ENCODE measurements around the gene ALDH1A2. TPM values are rescaled to one million over a fixed set of nuclear protein-coding genes. Genes with fewer than 3 reads are reported as not detected.

Gene ALDH1A2
- polyA plus RNA-seq, 3 donors, result 239 to 353 (median 309) TPM

DNA sequence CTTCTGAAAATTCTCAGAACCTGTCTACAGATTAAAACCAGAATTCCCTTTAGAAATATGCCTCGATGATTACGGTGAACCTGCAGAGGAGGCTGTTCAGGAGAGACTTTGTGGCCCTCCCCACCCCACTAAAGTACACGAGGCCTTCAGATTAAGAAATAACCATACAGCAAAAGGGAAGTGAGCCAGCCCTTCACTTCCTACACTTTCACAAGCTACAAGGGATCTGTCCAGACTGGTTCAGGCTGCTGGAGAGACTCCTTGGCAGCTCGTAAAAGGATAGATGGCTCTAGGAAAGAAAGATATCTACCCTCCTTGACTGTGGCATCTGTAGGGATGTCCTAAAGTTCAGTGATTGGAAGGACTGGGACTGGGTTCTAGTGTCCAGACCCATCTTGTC, 102.6 kb downstream of the ALDH1A2 start:
- no peak for DNase-seq (ENCODE audit: extremely low read depth in 1 of 11, low read depth in 9 of 11, low spot score in 4 of 11)

DNA sequence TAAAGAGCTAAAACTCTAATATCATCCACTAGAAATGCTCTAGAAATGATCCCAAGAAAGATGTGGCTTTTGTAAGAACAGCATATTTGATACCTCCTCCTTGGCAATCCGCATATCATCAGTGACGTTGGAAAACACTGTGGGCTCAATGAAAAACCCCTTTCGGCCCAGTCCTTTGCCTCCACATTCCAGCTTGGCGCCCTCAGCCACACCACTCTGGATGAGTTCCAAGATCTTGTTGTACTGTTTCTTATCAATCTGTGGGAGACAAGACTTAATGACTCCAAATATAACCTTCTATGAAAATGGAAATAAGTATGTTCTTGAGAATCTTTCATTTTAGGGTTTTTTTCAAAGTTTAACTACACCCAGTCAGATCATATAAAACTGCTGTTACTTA, 103.6 kb downstream of the ALDH1A2 start:
- no peak for DNase-seq (ENCODE audit: extremely low read depth in 1 of 11, low read depth in 9 of 11, low spot score in 4 of 11)

DNA sequence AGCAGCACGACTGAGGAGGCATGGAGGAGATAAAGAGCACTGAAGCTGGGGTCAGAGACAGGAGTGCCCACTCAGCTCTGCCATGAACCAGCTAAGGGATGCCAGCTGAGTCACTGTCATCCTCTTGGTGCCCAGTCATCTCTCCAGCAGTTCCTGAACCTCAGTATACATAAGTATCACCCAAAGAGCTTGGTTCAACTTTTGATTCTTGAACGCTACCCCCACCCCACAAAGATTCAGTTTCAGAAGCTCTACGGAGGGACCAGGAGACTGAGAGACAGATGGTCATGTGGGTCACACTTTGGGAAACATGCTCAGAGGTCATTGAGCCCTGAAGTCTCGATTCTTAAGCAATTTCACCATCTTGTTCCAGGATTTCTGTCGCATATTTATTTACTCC, 108.4 kb downstream of the ALDH1A2 start:
- DNase-seq (ENCODE audit: extremely low read depth in 1 of 11, low read depth in 9 of 11, low spot score in 4 of 11), result no peak

DNA sequence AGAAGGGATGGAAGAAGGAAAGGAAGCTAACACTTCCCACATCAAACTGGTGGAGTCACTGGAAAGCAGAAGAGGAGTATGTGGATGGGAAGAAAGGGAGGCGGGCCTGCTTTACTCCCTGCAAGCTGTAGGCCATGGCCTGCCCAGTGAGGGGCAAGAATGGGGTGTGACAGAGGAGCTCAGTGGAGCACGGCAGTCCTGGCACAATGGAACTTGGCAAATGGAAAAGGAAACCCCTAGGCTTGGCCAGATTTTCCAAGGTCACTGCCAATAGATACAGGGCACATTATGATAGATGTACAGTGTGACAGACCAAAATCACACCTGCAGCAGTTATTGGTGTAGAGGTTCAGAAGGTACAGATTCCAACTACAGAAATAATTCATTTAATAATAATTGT, 111.6 kb downstream of the ALDH1A2 start:
- no peak for DNase-seq (ENCODE audit: extremely low read depth in 1 of 11, low read depth in 9 of 11, low spot score in 4 of 11)

DNA sequence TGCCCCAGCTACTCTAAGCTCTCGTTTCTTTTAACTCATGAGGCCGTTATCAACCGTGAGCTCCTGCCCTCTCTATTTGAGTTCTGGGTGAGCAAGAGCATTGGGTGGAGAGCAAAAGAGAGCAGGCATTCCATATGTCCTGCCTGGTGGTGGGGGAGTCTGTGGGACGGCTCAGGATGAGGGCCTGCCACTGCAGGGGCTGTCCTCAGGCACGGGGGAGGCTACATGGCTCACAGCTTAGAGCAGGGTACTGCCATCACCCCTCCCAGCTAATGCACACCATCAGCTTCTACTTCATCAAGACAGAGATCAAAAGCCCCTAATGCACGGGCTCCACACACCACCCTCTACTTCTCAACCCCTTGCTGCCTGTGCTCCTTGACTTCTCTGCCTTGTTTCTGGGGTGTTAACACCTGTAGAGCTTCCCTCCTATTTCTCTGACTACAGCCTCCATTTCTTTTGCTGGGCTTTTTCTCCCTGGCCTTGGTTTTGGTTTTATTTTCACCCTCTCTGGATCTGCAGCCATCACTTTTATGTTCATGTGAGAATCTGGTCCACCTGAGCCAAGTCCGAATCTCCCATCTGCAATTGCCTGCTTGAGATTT, 114.1 kb downstream of the ALDH1A2 start:
- DNase-seq (ENCODE audit: extremely low read depth in 1 of 11, low read depth in 9 of 11, low spot score in 4 of 11), result no peak

DNA sequence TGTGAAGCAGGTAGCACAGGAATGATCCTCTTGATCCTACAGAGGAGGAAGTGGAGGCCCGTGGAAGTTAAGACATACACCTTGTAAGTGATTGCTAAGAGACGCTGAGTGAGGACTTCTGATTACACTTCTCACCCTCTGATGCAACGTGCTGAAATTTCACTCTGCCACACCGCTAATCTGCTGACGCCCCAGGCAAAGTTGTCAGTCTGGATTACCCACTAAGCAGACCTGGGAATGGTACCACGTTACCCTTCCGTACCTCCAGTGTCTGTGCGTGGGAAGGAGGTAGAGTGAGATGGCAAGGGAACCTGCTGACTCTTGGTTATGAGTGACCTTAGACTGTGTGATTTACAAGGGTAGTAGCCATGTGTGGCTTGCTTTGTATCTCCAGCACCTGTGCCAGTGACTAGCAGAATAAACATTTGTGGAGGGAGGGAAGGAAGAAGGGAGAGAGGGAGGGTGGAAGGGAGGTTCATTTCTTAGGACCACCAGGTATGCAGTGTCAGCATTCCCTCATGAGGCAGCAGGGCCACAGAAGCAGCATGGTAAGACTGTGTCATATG, 115.0 kb downstream of the ALDH1A2 start:
- no peak for DNase-seq (ENCODE audit: extremely low read depth in 1 of 11, low read depth in 9 of 11, low spot score in 4 of 11)

DNA sequence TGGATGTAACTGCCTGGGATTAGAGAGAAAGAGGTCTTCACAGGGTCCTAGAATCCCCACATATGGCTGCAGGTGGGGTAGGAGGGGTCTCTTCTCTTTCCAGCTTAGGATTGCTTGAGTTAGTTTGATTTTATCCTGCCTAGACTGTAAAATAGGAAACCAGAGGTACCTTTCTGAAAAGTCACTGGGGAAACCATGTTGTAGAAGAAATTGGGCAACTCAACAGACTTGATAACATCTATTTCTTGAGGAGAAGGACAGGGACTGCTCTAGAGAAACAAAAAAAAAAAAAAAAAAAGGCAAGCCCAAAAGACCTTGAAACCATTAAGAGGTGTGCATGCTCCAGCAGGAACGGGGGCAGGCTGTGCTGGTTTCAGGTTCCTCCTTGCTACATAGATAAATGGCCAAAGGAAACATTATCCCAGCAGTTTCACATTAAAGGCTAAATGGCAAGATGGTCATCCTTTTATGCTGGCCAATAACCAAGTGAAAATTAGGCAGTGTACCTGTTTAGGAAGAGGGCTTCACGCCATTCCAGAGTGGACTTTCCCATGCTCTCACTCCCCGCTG, 116.1 kb downstream of the ALDH1A2 start:
- DNase-seq (ENCODE audit: extremely low read depth in 1 of 11, low read depth in 9 of 11, low spot score in 4 of 11), result peak in 4 of 11 donors; percentile 17 to 42 (median 35)

DNA sequence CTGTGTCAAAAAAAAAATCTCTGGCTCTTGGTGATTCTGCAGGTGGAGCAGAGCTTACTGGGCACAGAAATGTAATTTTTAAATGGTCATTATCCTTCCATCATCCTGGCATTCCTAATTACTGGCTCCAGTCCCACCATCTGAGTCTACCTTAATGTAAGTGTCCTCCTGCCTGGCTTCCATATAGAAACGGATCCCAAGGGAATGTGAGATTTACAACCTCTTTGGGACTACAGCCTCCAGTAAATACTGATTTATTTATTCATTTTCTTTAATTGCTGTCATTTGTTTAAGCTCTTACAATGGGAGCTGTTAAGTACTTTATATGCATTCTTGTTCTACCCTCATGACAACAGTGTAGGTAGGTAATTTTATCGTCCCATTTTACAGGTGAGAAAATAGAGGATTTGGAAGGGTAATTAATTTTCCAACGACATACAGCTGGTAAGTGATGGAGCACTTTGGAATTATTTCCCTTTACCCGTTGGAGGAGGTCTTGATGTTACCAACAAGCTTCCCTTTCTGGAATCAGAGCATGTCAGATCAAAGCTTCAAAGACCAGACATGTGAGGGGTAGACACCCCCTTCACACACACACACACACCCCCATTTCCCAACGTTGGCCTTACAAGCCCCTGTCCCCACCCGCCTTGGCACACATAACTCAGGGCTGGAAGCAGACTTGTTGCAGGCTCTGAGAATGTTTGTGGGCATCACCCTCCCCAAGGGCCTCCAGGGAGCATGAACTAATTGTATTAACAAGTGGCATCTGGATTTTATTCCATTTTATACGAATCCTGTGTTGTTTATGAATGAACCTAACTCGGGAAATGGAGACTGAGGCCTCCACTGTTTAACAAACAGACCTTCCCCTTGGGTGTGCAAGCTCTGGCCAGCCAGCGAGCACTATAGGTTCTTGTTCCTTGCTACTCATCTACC, 116.9 kb downstream of the ALDH1A2 start:
- no peak for DNase-seq (ENCODE audit: extremely low read depth in 1 of 11, low read depth in 9 of 11, low spot score in 4 of 11)

DNA sequence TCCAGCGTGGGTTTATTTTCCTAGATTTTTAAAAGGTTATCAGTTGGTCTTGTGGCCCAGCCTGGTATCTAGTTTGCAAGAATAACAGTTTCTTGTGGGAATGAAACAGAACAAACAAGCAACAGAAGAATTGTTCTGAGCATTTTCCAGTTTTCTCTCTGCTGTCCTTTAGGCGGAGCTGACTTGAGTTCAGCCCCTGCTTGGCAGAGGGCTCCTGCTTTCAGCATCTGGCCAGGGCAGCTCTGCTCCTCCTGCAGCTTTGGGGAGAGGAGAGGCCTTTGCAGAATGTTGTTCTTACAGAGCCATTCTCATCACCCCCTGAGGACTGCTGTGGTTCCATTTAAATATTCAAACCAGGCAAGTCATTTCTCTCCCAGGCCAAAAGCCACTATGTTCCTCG, 117.7 kb downstream of the ALDH1A2 start:
- no peak for DNase-seq (ENCODE audit: extremely low read depth in 1 of 11, low read depth in 9 of 11, low spot score in 4 of 11)

DNA sequence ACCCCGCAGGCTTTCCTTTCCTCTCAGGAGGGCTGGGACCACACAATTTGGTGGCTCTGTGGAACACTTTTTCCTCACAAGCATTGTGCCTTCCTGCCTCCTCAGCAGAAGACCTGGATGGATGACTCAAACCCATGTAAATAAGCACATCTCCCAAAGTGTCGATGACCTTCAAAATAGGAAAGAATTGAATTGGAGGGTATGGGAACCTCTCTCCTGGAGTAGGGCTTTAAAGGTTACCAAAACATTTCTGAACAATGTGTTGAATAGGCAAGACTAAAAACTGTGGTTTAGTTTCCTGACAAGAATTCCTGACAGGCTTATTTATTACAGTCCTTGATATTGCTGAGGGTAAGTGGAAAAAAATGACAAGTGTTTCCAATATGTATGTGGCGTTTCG, 118.2 kb downstream of the ALDH1A2 start:
- DNase-seq (ENCODE audit: extremely low read depth in 1 of 11, low read depth in 9 of 11, low spot score in 4 of 11), result no peak

DNA sequence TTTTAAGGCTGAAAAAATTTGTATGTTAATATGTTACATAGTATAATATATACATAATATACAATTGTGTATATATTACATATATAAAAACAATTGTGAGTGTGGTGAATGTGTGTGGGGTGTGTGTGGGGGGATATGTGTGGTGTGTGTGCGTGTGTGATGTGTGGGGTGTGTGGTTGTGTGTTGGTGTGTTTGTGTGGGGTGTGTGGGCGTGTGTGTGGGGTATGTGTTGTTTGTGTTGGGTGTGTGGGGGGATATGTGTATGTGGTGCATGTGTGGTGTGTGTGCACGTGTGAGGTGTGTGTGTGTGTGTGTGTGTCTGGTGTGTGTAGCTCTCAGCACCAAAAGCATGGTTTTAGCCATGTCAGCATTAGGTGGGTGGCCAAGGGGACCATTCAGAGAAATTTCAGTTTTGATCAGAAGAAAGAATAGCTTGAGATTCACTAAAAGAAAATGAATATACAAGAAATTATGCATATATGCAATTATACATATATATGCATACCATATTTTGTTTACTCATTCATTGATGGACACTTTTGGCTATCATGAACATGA, 118.9 kb downstream of the ALDH1A2 start:
- DNase-seq (ENCODE audit: extremely low read depth in 1 of 11, low read depth in 9 of 11, low spot score in 4 of 11), result no peak

DNA sequence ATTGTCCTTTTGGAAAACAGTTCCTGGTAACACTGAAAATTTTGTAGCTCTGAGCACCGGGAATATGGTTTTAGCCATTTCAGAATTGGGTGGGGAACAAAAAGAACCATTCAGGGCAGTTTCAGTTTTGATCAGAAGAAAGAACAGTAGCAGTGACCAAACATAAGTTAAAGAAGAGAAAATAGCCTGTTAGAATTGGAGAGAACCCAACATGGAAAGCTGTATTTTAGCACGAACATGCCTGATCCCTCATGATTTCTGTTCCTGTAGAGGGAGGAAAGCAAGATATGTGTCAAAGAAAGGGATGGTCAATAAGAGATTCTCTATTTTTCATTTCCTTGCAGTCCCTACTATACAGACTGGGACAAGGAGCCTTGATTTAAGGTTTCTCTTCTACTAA, 119.9 kb downstream of the ALDH1A2 start:
- DNase-seq (ENCODE audit: extremely low read depth in 1 of 11, low read depth in 9 of 11, low spot score in 4 of 11), result no peak

DNA sequence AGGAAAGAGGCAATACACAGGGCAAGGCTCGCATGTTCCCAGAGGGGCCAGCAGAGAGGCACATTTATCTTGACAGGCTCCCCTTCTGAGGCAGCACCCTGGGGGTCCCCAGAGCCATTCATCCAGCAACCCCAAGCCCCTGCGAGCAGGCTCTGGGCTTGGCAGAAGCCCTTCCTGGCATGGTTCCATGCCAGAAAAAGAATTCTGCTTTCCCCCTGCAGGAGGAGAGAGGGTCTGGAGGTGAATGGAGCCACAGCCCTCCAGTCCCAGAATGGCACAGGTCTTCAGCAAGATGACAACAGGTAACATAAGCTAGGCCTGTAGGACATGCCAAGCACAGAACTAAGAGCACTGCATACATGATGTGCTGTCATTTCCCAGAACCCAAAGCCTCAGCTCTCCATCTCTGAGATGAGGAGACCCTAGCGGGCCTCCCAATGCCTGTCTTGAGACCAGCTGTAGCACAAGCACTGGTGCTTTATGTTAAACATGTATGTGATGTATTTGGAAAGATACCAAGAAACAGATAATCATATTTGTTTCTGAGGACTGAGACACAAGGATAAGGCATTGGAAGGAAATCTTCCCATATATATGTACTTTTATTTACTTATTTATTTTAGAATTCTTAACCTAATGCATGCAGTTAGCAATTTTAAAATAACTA, 121.6 kb downstream of the ALDH1A2 start:
- DNase-seq (ENCODE audit: extremely low read depth in 1 of 11, low read depth in 9 of 11, low spot score in 4 of 11), result no peak

DNA sequence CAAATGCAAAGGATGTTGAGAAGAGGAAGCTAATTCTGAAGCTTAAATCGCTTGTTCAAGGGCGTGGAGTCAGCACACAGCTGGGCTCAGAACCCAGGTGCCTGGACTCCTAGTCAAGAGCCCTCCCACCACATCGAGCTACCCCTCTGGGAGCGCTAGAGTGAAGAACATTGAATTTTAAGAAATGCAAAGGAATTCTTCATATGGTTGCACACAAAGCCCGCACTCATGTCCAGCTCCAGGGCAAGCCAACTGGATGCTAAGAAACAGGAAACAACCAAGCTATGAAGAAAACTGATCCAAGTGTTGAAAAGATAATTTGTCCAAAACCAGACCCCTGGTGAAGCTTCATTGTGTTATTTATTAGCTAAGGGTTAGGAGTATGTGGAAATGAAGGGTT, 122.3 kb downstream of the ALDH1A2 start:
- DNase-seq (ENCODE audit: extremely low read depth in 1 of 11, low read depth in 9 of 11, low spot score in 4 of 11), result no peak

DNA sequence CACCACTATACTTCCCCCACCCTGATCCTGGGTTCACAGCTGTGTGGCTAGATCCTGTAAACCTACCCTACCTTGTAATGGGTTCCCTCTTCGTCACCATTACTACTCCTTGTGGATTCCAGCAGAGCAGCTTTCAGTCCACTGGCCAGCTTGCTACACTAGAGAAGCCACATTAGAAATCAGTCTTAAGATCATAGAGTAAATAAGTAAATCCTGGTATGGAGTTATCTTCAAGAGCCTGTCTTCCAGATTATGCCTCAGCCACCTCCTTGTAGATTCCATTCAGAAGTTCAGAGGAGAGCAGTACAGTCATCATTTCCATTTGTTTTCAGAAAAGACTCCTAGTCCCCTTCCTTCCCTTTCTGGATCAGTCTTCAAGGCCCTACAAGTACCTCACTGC, 123.7 kb downstream of the ALDH1A2 start:
- no peak for DNase-seq (ENCODE audit: extremely low read depth in 1 of 11, low read depth in 9 of 11, low spot score in 4 of 11)

DNA sequence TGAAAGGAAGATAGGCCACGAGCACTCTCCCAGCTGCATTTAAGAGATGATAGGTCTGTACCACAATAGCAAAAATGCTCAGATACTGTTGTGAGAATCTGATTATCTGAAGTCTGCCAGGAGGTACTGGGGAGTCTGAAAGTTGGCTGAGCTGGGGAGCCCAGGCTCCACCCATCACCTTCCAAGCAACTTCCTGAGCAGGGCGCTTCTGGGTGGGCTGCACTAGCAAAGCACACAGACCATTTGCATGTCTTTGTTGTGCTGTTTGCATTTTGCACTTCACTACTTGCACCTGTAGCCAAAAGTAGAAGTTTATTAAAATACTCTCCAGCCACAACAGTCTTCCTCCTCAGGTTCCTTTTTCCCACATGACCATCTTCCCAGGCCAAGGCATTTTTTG, 133.2 kb downstream of the ALDH1A2 start:
- no peak for DNase-seq (ENCODE audit: extremely low read depth in 1 of 11, low read depth in 9 of 11, low spot score in 4 of 11)

DNA sequence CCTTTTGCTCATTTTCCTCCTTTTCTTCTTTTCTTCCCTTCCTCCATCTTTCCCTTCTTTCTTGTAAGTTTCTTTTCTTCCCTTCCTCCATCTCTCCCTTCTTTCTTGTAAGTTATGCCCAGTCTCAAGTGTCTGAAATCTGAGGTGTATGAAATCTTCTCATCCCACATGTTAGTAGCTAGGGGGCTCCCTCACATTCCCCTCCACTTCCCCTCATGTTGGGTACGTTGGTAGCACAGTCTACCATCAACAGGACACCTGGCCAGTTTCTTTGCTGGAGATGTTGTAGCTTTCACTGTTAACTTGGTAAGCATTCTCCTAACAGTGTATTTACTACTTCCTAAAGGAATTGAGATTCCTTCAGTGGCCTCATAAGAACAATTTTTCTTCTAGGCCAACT, 133.9 kb downstream of the ALDH1A2 start:
- DNase-seq (ENCODE audit: extremely low read depth in 1 of 11, low read depth in 9 of 11, low spot score in 4 of 11), result no peak

DNA sequence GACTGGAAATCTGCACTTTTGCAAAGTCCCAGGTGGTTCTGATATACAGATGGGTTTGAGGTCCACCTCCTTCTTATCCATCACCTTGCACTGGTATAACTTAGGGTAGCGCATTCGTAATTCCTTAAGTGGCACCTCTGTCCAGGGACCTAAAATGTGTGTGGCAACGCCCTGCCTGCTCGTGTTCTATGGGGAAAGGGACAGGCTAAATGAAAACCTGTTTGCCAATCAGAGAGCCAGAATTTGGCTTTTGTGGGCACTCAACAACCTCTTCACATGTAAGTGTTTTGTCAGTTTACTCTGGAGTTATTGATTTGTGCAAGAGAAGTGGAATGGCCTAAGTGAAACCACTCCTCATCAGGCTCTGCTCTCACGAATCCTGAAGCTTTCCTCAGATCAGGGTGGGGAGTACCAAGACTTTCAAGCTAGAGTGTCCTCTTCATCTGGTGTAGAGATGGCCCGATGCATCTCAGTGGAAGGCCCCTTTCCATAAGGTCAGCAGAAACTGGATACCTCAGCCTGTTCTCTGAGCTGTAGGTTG, 138.3 kb downstream of the ALDH1A2 start:
- DNase-seq (ENCODE audit: extremely low read depth in 1 of 11, low read depth in 9 of 11, low spot score in 4 of 11), result no peak

DNA sequence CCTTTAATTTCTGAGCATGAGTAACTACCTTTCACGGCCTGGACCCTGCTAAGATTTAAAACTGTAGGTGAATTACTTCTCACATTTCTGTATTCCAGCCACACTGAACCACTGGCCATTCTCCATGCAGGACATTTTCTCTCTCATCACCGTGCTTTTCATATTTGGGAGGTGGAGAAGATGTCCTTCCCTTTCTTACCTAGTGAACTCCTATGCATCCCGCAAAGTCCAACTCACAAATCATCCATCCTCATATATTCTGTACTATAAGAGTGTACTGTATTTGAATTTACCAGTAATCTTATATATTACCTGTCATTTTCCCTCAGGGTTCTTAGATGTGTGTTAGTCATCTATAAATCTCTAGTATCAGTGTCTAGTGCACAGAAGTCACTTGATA, 139.9 kb downstream of the ALDH1A2 start:
- no peak for DNase-seq (ENCODE audit: extremely low read depth in 1 of 11, low read depth in 9 of 11, low spot score in 4 of 11)
